HG03280 (cell line): ENCODE results near the gene SVIL.
"Not testable (repeated sequence)": the region's sequence is repeated elsewhere in the genome, so short reads cannot be mapped to it uniquely, and the experiment has no call there.

Experiments
- ATAC-seq: cut with Tn5 transposase; IDR thresholded peaks from one replicate; pipeline ENCODE4 v1.9.1; 2021; ENCODE audit warnings: mild to moderate bottlenecking, moderate library complexity; ENCODE audit not compliant: unreplicated experiment

SVIL gene

DNA sequence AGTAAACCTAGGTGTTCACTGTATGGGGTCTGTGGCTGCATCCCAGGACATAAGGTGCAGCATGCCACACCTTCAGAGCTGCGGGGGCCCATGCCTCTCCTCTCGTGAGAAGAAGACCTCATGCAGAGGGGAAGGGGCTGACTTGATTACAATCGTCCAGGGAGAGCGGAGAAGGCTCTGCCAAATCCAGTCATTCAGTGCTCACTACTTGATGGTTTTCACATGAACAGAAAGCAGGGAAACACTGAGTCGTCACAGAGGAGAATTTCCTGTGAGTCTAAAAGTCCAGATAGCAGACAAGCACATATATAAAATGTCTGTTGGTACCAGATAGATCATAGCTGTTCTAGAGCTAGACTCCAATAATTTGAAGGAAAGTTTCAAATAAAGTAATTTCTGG lies 52.0 kb downstream of the SVIL start:
- ATAC-seq: not testable (repeated sequence)

DNA sequence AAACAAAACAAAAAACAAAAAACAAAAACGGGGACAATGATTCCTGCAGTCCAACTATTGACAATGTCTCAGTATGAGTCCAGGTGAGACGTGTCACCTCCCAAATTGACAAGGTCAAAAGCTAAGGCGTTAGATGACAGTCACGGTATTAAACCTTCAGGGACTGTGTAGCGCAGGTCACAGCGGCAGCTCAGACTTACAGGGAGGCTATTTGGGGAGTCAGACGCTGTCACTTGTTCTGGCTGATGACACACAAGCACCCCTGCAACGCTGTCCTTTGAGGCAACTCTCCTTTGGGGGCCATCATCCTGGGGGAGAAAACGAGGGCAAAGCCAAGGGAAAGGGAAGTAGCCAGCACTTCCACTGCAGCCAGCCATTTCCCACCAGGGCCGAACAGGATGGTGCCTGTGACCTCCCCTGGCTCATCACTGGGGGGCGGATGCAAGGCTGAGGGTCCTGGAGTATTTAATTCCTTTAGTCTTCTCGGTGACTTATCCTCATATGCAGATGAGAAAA lies 55.3 kb downstream of the SVIL start:
- ATAC-seq: no peak

GRCh38 chr10:29578457-29578856 lies 56.3 kb downstream of the SVIL start:
- no peak for ATAC-seq

GRCh38 chr10:29576681-29577080 lies 58.1 kb downstream of the SVIL start:
- ATAC-seq: no peak

DNA sequence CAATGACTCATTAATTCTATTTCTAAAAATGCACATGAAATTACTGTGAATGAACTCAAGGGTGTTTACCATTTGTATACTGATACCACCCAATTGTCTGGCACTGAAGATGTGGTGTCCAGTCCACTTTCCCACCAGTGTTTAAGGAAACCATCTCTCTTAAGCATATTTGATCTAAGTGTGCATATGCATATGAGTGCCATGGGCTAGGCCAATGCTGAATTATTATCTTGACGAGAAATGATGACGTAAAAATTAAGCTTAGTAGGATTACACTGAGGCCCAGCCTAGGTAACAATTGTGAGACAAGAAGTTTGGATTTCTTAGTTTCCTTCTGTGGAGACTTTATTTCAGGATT lies 59.7 kb downstream of the SVIL start:
- no peak for ATAC-seq

- not testable (repeated sequence) for ATAC-seq
These were observed 60.3 kb downstream of the SVIL start for GRCh38 chr10:29574212-29575097.

DNA sequence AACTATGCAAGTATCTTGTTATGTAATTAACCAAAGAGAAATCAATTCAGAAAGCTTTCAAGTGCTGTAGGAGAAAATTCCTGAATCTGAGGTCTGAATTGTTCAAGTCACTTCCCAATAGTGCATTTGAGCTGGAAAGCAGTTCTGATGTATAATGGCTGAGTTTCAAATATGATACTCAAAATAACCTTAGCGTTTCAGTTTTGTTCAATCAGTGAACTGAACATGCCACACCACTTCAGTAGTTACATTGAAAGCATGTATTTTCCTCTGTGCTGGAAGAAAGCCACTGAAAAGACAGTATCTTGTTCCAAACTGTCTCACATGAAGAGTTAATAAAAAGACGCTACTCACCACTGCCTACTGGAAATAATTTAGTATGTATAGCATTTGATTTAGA lies 64.5 kb downstream of the SVIL start:
- not testable (repeated sequence) for ATAC-seq

- no peak for ATAC-seq
These were observed 65.0 kb downstream of the SVIL start for GRCh38 chr10:29569795-29570194.

- ATAC-seq: no peak
These were observed 67.8 kb downstream of the SVIL start for GRCh38 chr10:29567003-29567402.

DNA sequence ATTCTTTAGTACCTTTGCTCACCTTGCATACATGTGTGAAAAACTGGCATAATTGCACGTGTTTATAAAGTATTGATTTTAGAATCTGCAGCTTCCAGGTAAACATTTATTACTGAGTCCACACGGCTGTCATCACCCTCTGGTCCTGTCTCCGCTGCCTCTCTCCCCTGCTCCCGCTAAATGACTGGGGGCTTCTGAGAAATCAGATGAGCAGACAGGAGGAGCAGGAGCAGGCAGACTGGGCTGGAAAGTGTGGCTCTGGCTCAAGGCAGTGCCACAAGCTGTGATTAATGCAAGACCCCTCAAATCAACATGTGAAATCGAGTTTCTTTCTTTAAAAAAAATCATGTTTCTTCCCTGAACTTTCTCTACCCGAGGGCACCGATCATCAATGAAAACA lies 68.6 kb downstream of the SVIL start:
- not testable (repeated sequence) for ATAC-seq

GRCh38 chr10:29563420-29564035 lies 71.2 kb downstream of the SVIL start:
- no peak for ATAC-seq

- not testable (repeated sequence) for ATAC-seq
These were observed 71.8 kb downstream of the SVIL start for GRCh38 chr10:29563006-29563405.

GRCh38 chr10:29559996-29560395 lies 74.8 kb downstream of the SVIL start:
- ATAC-seq: no peak

- no peak for ATAC-seq
These were observed 77.1 kb downstream of the SVIL start for GRCh38 chr10:29557665-29558064.

GRCh38 chr10:29555746-29556481 lies 78.9 kb downstream of the SVIL start:
- no peak for ATAC-seq

DNA sequence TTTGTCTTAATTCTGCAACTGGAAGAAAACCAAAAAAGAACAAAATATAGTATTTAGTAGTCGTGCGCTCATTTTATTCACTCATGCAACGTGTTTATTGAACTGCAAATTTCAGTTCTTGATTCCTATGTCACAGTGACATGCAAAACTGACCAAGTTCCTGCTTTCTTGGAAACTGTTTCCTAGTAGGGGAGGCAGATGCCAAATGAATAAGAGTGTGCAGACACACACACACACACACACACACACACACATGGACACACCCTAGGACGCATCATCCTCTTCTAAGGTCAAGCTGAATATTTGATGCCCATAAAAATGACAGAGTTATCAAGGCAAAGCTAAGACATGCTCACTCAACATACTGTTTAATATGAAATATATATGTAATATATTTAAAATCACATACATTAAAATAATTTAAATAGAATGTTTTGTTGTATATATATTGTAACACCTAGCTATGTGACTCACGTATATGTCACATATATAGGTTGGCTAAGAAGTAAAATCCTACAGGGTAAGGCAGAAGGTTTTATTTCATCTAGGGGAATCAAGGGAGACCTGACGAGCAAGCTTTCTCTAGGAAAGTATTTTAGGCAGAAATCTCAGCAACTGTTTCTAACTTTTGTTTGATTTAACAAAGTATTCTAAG lies 79.6 kb downstream of the SVIL start:
- no peak for ATAC-seq

GRCh38 chr10:29554660-29555059 lies 80.1 kb downstream of the SVIL start:
- ATAC-seq: no peak

GRCh38 chr10:29553544-29554250 lies 81.1 kb downstream of the SVIL start:
- no peak for ATAC-seq

- ATAC-seq: not testable (repeated sequence)
These were observed 81.7 kb downstream of the SVIL start for GRCh38 chr10:29553116-29553515.

DNA sequence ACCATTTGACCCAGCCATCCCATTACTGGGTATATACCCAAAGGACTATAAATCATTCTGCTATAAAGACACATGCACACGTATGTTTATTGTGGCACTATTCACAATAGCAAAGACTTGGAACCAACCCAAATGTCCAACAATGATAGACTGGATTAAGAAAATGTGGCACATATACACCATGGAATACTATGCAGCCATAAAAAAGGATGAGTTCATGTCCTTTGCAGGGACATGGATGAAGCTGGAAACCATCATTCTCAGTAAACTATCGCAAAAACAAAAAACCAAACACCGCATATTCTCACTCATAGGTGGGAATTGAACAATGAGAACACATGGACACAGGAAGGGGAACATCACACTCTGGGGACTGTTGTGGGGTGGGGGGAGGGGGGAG lies 85.3 kb downstream of the SVIL start:
- not testable (repeated sequence) for ATAC-seq
